ENCODE measurements around the gene CEP89. TPM values are rescaled to one million over a fixed set of nuclear protein-coding genes. Genes with fewer than 3 reads are reported as not detected.

CEP89 gene
- total RNA-seq, 3 donors from 2014 or later: 12.6 to 19.0 (median 16.1) TPM

GRCh38 chr19:32831611-32832010 is 140.1 kb downstream of the CEP89 start:
- H3K4me3 ChIP-seq: no peak overlapping the region
- no peaks in the 10 kb centered on the region for H3K9me3 ChIP-seq
- no peak for DNase-seq
- intact Hi-C loops (cut with DNase I, micrococcal nuclease): no loop called here
- no peaks in the 10 kb centered on the region for H3K4me1 ChIP-seq (ENCODE audit: low read depth)
- no peaks in the 10 kb centered on the region for H3K36me3 ChIP-seq (ENCODE audit: low read depth)
- no peak for TF ChIP-seq CTCF (IDR thresholded peaks at IDR 0.05)
- ATAC-seq: no peak

- intact Hi-C loops (cut with DNase I, micrococcal nuclease): no loop called here
- DNase-seq (no peak), ATAC-seq (no peak)
- no peaks in the 10 kb centered on the region for H3K4me1 ChIP-seq (ENCODE audit: low read depth)
- no peak overlapping the region for H3K4me3 ChIP-seq
- no peak for TF ChIP-seq CTCF (IDR thresholded peaks at IDR 0.05)
- H3K36me3 ChIP-seq (ENCODE audit: low read depth): no peaks in the 10 kb centered on the region
- no peaks in the 10 kb centered on the region for H3K9me3 ChIP-seq
Measured at GRCh38 chr19:32830231-32831014, 141.3 kb downstream of the CEP89 start.

- Histone ChIP-seq H3K4me1 (ENCODE audit: low read depth) (no peaks in the 10 kb centered on the region), H3K9me3 (no peaks in the 10 kb centered on the region), H3K4me3 (no peak overlapping the region), H3K36me3 (ENCODE audit: low read depth) (no peaks in the 10 kb centered on the region)
- DNase-seq (no peak), ATAC-seq (no peak)
- intact Hi-C loops (cut with DNase I, micrococcal nuclease): no loop called here
- no peak for TF ChIP-seq CTCF (IDR thresholded peaks at IDR 0.05)
Measured at GRCh38 chr19:32829345-32829896, 142.3 kb downstream of the CEP89 start.

GRCh38 chr19:32828643-32829344 is 143.0 kb downstream of the CEP89 start:
- TF ChIP-seq CTCF (IDR thresholded peaks at IDR 0.05): no peak
- no peak for ATAC-seq
- no peak for DNase-seq

GRCh38 chr19:32828139-32828538 is 143.6 kb downstream of the CEP89 start:
- DNase-seq (no peak), ATAC-seq (no peak)
- no peaks in the 10 kb centered on the region for H3K36me3 ChIP-seq (ENCODE audit: low read depth)
- no peak overlapping the region for H3K4me3 ChIP-seq
- intact Hi-C loops (cut with DNase I, micrococcal nuclease): no loop called here
- no peaks in the 10 kb centered on the region for H3K4me1 ChIP-seq (ENCODE audit: low read depth)
- no peak for TF ChIP-seq CTCF (IDR thresholded peaks at IDR 0.05)
- no peaks in the 10 kb centered on the region for H3K9me3 ChIP-seq

More at GRCh38 chr19:32828643-32829344, 143.0 kb downstream of the CEP89 start:
- Histone ChIP-seq H3K4me3 (no peak overlapping the region), H3K9me3 (no peaks in the 10 kb centered on the region), H3K4me1 (ENCODE audit: low read depth) (no peaks in the 10 kb centered on the region), H3K36me3 (ENCODE audit: low read depth) (no peaks in the 10 kb centered on the region)
- intact Hi-C loops (cut with DNase I, micrococcal nuclease): no loop called here

Other genes starting within 250 kb of the CEP89 start
- under 1 TPM in 2 of 3 donors, not detected in 1; 0.43 to 0.66 TPM for gene SLC7A9, start 102.2 kb downstream of the CEP89 start, total RNA-seq
- gene FAAP24, start 284 bp upstream of the CEP89 start, total RNA-seq: 1 to 10 TPM; 1.1 to 3.4 (median 1.5) TPM
- 10 to 100 TPM; 37.3 to 72.7 (median 68.3) TPM for gene RHPN2, start 92.9 kb upstream of the CEP89 start, total RNA-seq
- 10 to 100 TPM; 11.9 to 12.4 (median 11.9) TPM for gene GPATCH1, start 109.2 kb upstream of the CEP89 start, total RNA-seq
- gene WDR88, start 160.2 kb upstream of the CEP89 start, total RNA-seq: not detected
- gene LRP3, start 222.4 kb upstream of the CEP89 start, total RNA-seq: 10 to 100 TPM in 1 of 3 donors, 1 to 10 TPM in 2; 6.2 to 26.2 (median 7.4) TPM